GM10248 (cell line): ENCODE results near the gene ARSD.

Source experiments
- CTCF ChIA-PET: fragments of 300-600 bp; sonication (Branson Sonifier 250); formaldehyde crosslinking; extraction: SDS; loops from one replicate; lab custom pipeline; 2021; ENCODE audit warnings: antibody characterized with exemption; lab: Yijun Ruan, JAX
- POLR2A ChIA-PET: fragments of 350-650 bp; sonication (Branson Sonifier 250); formaldehyde crosslinking; extraction: SDS; loops from one replicate; lab custom pipeline; 2020; ENCODE audit warnings: antibody characterized with exemption; lab: Yijun Ruan, JAX
- DNase-seq: peaks from one replicate; pipeline ENCODE4 v3.0.0; 2012; ENCODE audit errors: extremely low spot score
- TF ChIP-seq, protein P1 (sequence below): IDR thresholded peaks from 2 replicates; pipeline ENCODE4 v1.5.1; 2012; ENCODE audit warnings: mild to moderate bottlenecking, low read depth; ENCODE audit errors: extremely low read depth, missing control alignments, control extremely low read depth

ARSD gene

DNA sequence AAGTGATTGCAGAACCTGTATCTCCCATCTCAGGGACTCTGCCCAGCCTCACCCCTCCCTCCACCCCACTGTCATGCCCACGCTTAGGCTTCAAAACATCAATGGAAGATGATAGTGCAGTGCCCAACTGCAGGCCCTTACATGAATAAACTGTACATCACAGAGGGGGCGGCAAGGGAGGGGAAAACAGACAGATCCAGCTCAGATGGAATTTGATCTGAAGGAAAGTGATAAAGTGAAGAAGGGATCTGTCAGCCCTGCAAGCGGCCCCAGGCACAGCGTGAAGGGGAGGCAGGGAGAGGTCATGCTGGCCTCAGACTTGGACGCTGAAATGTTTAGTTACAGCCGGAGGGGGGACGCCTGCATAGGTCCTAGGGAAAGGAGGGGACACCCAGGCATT, 61.9 kb downstream of the ARSD start:
- ChIA-PET CTCF (no interaction called here), POLR2A (no interaction called here)
- TF ChIP-seq, protein P1, sequence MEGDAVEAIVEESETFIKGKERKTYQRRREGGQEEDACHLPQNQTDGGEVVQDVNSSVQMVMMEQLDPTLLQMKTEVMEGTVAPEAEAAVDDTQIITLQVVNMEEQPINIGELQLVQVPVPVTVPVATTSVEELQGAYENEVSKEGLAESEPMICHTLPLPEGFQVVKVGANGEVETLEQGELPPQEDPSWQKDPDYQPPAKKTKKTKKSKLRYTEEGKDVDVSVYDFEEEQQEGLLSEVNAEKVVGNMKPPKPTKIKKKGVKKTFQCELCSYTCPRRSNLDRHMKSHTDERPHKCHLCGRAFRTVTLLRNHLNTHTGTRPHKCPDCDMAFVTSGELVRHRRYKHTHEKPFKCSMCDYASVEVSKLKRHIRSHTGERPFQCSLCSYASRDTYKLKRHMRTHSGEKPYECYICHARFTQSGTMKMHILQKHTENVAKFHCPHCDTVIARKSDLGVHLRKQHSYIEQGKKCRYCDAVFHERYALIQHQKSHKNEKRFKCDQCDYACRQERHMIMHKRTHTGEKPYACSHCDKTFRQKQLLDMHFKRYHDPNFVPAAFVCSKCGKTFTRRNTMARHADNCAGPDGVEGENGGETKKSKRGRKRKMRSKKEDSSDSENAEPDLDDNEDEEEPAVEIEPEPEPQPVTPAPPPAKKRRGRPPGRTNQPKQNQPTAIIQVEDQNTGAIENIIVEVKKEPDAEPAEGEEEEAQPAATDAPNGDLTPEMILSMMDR: no peak
- no peak for DNase-seq

DNA sequence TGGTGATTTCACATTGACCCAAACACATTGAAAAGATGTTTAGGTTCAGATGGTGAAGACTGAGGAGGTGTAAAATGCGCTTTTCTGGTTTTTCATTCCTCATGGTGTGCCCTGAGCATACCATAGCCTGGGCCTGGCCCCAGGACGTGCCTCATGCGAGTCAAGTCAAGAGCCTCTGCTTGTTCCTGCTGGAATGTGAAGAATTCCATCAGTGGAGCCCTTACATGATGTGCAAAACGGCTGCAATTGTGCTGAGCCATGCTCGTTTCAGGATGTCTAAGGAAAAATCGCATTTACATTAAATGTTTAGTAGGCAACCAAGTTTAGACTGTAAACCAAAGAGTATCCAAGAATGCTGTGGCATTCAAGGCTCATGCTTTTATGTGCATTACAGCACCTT, 65.5 kb downstream of the ARSD start:
- TF ChIP-seq, protein P1: no peak
- ChIA-PET CTCF (no interaction called here), POLR2A (no interaction called here)
- no peak for DNase-seq

DNA sequence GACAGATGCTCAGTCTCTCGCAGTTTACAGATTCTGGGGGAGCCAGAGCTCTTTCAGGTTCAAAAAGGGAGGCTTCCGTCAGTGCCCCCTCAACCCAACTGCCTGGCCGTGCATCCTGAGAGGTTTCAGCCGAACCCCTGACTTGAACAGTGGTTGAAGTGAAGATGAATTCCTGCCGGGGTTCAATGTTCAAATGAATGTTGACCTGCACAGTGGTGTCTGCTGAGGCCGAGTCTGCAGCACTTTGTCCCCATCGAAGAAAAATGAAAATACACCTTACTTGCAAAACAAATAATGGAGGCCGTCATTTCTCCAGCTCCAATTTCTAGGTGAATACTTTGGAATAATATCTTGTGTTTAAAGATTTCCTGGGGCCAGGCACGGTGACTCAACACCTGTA, 66.7 kb downstream of the ARSD start:
- no peak for DNase-seq
- TF ChIP-seq, protein P1: no peak
- ChIA-PET CTCF (no interaction called here), POLR2A (no interaction called here)

DNA sequence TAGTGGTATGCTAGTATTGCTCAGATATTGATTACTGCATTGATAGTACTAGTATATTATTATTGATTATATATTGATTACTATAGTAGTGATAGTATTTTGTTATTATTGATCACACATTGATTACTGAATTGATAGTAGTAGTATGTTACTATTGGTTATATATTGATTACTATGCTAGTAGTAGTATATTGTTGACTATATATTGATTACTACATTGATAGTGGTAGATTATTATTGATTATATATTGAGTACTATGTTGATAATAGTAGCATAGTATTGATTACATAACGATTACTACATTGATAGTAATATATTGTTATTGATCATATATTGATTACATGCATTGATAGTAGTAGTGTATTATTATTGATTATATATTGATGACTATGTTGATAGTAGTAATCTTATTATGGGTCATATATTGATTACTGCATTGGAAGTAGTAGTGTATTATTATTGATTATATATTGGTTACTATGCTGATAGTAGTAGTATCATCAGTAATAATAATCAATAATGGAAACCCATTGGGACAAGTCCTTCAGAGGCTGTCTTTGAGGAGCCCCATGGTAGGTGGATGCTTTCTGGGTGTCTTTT, 69.8 kb downstream of the ARSD start:
- DNase-seq: no peak
- TF ChIP-seq, protein P1: no peak
- POLR2A ChIA-PET: no interaction called here
- CTCF ChIA-PET: no interaction called here

DNA sequence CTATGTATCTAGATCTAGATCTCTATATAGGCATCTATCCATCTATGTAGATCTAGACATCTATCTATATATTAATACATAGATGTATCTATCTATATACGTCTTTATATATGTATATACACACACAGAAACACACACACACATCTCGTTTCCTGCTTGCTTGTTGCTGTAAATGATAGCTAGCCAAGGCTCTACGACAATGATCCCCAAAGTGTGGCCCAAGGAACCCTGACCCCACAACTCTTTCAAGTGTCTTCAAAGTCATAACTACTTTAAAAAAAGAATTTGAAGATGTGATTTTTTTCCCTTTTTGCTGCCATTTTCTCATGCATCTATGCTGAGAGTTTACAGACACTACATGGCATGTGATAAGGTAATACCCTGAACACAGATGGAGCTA, 71.6 kb downstream of the ARSD start:
- TF ChIP-seq, protein P1: no peak
- DNase-seq: no peak
- POLR2A ChIA-PET: no interaction called here
- CTCF ChIA-PET: no interaction called here

DNA sequence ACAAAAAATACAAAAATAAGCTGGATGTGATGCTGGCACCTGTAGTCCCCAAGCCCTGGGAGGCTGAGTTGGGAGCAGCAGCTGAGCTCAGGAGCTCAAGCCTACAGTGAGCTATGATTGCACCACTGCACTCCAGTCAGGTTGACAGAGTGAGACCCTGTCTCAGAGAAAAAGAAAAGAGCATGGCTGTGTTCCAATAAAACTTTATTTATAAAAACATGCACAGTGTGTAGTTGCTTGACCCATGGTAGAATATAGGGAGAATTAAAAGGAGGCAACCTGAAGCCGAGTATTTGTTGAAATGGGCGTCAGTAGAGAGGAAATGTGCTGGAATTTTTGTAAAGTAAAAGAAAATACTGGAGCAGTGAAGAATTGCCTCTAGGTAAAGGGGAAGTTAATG, 73.4 kb downstream of the ARSD start:
- TF ChIP-seq, protein P1: no peak
- DNase-seq: no peak
- POLR2A ChIA-PET: no interaction called here
- CTCF ChIA-PET: no interaction called here
